Muscle of back (tissue), 11 donors: Measurements from ENCODE around the gene ZNF292. TPM values are rescaled to one million over a fixed set of nuclear protein-coding genes. Genes with fewer than 3 reads are reported as not detected.
"Not testable (repeated sequence)": the region's sequence is repeated elsewhere in the genome, so short reads cannot be mapped to it uniquely, and the experiment has no call there.

Experiments used
- DNase-seq, 3 donors: peaks; one replicate each; pipeline versions ENCODE4 v3.0.0 to v3.0.0-alpha.2; 2013
- polyA plus RNA-seq, 10 donors: library from polyadenylated mRNA; unstranded; fragments of 120-200 nt; gene quantifications; one replicate each; pipeline ENCODE4 v1.2.1, GENCODE V29; 2013; ENCODE audit not compliant: insufficient read length in 10 of 10

ZNF292 gene
- polyA plus RNA-seq, 10 donors: 18.7 to 28.5 (median 22.5) TPM

GRCh38 chr6:87203448-87204023, 48.2 kb downstream of the ZNF292 start:
- no peak for DNase-seq

DNA sequence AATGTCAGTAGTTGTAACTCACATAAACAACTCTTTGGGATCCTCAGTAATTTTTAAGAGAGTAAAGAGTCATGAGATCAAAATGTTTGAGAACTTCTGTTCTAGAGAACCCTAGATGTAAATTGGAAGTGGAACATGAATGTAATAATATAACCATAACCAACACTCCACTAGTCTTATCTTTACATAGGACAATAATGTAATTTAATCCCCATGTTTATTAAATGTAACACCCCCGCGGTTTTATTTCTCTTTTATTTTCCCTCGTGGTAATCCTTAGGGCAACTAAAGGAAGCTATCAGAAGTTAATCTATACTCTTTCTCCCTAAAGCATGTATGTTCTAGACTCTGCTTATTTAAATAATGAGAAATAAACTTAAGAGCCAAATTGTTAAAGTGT, 54.4 kb downstream of the ZNF292 start:
- no peak for DNase-seq

DNA sequence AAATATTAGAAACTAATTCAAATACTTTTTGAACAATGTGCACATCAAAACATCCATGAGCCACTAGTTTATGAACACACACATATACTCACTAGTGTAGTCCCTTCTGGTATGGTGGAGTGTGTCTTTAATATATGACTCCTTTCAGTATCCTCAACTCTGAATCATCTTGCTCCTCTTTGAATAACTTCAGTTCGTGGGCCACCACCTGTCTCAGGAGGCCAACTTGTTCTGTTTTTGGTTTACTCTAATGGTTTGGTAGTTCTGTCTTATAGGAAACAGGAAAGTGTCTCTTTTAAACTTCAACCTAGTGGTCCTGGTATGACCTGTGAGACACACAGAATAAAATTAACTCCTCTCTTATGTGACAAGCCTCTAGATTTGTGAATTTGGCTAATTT, 55.6 kb downstream of the ZNF292 start:
- no peak for DNase-seq

- no peak for DNase-seq
Measured at GRCh38 chr6:87212596-87212995, 57.2 kb downstream of the ZNF292 start.

DNA sequence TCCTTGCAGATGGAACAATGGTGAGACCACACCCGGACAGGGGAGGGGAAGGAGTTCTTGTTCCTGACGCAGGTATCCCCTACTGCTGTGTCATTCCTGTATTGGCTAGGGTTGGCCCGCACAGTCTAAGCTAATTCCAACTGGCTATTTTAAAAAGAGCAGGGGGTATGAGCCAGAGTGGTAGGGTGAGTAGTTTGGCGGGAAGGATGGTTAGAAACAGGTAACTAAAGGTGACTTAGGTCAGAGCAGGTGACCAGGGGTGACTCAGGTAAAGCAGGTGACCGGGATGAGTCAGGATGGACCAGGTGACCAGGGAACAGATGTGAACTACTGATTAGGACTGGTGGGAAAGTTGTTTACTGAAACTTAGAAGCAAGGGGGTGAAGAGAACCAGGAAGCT, 58.0 kb downstream of the ZNF292 start:
- no peak for DNase-seq

- no peak for DNase-seq
Measured at GRCh38 chr6:87214831-87215230, 59.5 kb downstream of the ZNF292 start.

DNA sequence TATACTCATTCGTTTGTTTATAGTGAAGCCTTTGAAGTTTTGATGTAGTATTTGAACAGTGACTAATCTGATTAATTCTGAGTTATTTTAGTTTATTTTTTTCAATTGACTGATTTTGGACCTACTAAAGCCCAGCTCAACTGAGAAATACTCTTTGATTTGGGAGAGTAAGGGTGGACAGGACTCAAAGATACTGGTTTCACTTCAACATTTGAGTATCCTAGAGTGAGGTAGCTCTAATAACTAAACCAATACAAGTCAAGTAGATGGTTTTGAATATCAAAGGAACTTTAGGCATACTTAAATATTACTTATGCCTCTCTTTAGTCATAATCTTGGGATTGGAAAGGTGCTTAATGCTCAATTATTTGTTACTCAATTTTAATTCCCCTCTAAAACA, 65.6 kb downstream of the ZNF292 start:
- DNase-seq: no peak

DNA sequence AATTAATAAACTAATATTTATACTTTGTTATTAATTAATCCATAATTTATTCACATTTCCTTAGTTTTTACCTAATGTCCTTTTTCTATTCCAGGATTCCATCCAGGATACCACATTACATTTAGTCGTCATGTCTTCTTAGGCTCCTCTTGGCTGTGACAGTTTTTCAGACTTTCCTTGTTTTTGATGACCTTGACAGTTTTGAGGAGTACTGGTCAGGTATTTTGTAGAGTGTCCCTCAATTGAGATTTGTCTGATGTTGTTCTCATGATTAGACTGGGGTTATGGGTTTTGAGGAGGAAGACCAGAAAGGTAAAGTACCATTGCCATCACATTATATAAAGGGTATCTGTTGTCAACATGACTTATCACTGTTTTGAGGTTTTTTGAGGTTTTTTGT, 67.3 kb downstream of the ZNF292 start:
- no peak for DNase-seq

GRCh38 chr6:87224971-87225370, 69.6 kb downstream of the ZNF292 start:
- DNase-seq: no peak

- DNase-seq: no peak
Measured at GRCh38 chr6:87225511-87225910, 70.1 kb downstream of the ZNF292 start.

DNA sequence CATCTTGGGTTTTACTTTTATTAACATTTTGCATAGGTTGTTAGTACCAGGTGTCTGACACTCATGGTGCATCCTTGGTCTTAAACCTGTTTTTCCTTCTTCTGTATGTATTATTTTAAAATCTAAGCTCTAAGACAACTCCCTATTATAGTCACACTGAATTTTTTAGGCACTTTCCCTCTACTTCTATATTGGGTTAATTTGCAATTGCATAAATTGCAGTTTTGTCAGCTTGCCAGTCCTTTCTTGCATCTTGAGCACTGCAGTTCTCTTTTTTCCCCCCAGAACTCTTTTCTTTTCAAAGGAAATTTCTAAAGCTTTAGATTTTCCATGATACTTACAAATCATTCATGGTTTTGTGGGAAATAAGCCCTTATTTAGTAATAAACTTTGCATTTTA, 70.6 kb downstream of the ZNF292 start:
- no peak for DNase-seq

GRCh38 chr6:87230801-87231200, 75.4 kb downstream of the ZNF292 start:
- no peak for DNase-seq

- peak in 1 of 3 donors; percentile 11 for DNase-seq
Measured at GRCh38 chr6:87237804-87238203, 82.4 kb downstream of the ZNF292 start.

DNA sequence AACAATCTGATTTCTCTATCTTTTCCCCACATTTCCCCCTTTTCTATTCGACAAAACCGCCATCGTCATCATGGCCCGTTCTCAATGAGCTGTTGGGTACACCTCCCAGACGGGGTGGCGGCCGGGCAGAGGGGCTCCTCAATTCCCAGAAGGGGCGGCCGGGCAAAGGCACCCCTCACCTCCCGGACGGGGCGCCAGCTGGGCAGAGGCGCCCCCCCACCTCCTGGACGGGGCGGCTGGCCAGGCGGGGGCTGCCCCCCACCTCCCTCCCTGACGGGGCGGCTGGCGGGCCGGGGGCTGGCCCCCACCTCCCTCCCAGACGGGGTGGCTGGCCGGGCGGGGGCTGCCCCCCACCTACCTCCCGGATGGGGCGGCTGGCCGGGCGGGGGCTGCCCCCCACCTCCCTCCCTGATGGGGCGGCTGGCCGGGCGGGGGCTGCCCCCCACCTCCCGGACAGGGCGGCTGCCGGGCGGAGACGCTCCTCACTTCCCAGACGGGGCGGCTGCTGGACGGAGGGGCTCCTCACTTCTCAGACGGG, 83.8 kb downstream of the ZNF292 start:
- DNase-seq: not testable (repeated sequence)

GRCh38 chr6:87241304-87241703, 85.9 kb downstream of the ZNF292 start:
- no peak for DNase-seq

GRCh38 chr6:87242311-87242710, 86.9 kb downstream of the ZNF292 start:
- no peak for DNase-seq

GRCh38 chr6:87243812-87244211, 88.4 kb downstream of the ZNF292 start:
- no peak for DNase-seq

- no peak for DNase-seq
Measured at GRCh38 chr6:87244380-87244779, 89.0 kb downstream of the ZNF292 start.

DNA sequence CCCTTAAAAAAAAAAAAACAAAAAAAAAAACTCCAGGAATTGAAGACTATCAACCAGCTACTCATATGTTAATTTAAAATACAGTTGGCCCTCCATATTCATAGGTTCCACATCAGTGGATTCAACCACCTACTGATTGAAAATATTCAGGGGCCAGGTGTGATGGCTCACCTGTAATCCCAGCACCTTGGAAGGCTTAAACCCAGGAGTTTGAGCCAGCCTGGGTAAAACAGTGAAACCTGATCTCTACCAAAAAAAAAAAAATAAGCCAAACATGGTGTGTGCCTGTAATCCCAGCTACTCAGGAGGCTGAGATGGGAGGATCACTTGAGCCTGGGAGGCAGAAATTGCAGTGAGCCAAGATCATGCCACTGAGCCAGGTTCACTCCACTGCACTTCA, 94.7 kb downstream of the ZNF292 start:
- DNase-seq: no peak

GRCh38 chr6:87251225-87251624, 95.9 kb downstream of the ZNF292 start:
- no peak for DNase-seq

GRCh38 chr6:87251725-87252124, 96.4 kb downstream of the ZNF292 start:
- no peak for DNase-seq

DNA sequence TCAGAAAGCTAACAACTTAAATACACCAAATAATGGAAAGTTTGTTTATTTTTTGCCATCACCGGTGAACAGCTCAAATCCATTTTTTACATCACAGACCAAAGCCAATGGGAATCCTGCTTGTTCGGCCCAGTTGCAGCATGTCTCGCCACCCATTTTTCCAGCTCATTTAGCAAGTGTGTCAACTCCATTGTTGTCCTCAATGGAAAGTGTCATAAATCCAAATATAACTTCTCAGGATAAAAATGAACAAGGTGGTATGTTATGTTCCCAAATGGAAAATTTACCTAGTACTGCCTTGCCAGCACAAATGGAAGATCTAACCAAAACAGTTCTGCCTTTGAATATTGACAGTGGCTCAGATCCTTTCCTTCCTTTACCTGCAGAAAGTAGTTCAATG, 101.7 kb downstream of the ZNF292 start:
- no peak for DNase-seq

- no peak for DNase-seq
Measured at GRCh38 chr6:87257565-87257964, 102.2 kb downstream of the ZNF292 start.

DNA sequence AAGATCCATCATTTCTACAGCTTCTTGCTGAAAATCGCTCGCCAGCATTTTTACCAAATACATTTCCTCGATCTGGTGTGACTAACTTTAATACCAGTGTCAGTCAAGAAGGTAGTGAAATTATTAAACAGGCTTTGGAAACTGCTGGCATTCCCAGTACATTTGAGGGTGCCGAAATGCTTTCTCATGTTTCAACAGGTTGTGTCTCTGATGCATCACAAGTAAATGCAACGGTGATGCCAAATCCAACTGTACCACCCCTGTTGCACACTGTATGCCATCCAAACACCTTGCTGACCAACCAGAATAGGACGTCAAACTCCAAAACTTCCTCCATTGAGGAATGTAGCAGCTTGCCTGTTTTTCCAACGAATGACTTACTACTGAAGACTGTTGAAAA, 102.6 kb downstream of the ZNF292 start:
- DNase-seq: no peak
